ENCODE measurements around the gene RTP3.

RTP3 gene

DNA sequence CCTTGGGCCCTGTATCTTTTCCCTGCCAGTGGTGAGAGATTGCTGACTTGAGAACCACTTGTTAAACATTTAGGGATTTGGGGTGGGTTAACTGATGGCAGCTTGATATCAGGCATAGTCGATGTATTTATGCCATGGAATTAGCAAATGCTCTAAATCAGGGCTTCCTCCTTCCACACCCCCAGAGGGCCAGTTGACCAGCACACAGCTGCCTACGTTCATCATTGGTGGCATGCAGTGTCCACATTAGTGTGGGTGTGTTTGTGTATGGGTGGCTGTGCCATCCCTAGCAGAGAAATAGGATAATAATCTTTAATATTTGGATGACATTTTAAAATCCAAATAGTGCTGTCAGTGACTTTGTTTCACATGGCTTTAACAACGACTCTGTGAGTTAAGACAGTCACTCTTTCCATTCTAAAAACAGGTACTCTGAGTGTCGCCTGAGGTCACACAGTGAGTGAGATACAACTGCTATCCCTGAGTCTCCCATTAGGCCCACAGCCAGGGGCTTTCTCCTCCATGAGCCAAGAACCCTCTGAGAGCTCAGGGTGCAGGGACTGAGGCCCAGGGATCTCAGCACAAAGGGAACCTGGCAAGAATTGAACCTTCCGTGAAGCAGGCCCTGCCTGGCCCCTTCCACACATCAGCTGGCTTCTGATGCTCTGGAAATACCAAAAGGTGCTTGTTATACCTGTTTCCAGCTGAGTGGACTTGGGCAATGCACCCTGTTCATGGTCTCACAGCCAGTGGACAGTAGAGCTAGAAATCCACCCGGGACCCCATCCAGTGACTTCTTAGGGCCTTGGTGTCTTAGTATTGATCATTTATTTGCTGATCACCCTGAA lies 28.8 kb upstream of the RTP3 start:
- DNase-seq (ENCODE audit: low read depth) = no peak
- TF ChIP-seq, protein P1, sequence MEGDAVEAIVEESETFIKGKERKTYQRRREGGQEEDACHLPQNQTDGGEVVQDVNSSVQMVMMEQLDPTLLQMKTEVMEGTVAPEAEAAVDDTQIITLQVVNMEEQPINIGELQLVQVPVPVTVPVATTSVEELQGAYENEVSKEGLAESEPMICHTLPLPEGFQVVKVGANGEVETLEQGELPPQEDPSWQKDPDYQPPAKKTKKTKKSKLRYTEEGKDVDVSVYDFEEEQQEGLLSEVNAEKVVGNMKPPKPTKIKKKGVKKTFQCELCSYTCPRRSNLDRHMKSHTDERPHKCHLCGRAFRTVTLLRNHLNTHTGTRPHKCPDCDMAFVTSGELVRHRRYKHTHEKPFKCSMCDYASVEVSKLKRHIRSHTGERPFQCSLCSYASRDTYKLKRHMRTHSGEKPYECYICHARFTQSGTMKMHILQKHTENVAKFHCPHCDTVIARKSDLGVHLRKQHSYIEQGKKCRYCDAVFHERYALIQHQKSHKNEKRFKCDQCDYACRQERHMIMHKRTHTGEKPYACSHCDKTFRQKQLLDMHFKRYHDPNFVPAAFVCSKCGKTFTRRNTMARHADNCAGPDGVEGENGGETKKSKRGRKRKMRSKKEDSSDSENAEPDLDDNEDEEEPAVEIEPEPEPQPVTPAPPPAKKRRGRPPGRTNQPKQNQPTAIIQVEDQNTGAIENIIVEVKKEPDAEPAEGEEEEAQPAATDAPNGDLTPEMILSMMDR (conservative IDR thresholded peaks at IDR 0.05; ENCODE audit: control insufficient read depth, insufficient read depth, low read depth, low read length) = no peak
- no peak overlapping the region for H3K4me3 ChIP-seq (ENCODE audit: control insufficient read depth, low read depth, low read length)

DNA sequence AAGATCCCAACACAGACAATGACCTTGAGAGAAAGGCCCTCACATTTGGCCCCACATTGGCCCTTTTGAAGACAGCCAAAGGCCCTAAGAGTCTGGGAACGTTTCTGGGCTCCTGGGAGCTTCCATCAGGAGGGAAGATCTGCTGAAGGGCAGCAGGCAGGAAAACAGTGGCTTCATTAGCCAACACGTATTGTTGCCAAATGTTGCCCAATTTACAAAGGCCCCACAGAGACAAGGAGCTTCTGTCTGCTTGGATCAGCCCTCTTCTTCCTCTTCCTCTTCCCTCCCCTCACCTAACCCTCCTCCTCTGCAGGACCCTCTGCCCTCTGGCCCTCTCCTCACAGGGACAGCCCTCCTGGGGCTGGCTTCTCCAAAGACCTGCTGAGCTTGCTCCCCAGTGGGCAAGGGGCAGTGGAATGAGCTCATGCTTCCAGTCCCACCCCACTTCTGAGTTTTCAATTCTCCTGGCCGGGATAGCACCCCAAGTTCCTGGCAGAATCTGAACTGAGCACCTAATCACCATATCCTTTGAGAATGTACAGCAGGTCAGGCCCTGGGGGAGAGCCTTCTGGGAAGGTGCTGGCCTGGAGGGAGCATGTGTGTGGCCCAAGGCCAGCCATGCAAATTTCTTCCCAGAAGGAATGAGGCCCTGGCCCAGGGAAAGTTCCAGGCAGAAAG lies 28.0 kb upstream of the RTP3 start:
- TF ChIP-seq, protein P1 (conservative IDR thresholded peaks at IDR 0.05; ENCODE audit: control insufficient read depth, insufficient read depth, low read depth, low read length) = no peak
- no peak overlapping the region for H3K4me3 ChIP-seq (ENCODE audit: control insufficient read depth, low read depth, low read length)
- DNase-seq (ENCODE audit: low read depth) = no peak

DNA sequence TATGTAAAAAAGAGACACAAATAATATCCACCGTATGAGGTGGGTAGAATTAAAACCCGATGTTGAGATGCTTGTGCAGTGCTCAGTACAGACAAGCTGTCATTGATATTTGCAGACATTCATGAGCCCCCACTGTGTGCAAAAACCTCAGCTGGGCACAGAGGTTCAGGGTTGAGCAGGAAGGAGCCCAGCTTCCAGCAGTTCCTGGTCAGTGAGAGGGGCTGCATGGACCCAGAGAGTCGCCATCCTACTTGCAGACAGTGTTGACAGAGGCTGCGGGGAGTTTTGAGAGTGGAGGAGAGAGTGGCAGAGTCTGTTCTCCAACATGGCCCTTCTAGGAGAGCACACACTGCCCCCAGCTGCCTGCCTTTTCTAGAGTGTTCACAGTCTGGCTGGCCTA lies 26.9 kb upstream of the RTP3 start:
- no peak overlapping the region for H3K4me3 ChIP-seq (ENCODE audit: control insufficient read depth, low read depth, low read length)
- DNase-seq (ENCODE audit: low read depth) = no peak
- TF ChIP-seq, protein P1 (conservative IDR thresholded peaks at IDR 0.05; ENCODE audit: control insufficient read depth, insufficient read depth, low read depth, low read length) = no peak

DNA sequence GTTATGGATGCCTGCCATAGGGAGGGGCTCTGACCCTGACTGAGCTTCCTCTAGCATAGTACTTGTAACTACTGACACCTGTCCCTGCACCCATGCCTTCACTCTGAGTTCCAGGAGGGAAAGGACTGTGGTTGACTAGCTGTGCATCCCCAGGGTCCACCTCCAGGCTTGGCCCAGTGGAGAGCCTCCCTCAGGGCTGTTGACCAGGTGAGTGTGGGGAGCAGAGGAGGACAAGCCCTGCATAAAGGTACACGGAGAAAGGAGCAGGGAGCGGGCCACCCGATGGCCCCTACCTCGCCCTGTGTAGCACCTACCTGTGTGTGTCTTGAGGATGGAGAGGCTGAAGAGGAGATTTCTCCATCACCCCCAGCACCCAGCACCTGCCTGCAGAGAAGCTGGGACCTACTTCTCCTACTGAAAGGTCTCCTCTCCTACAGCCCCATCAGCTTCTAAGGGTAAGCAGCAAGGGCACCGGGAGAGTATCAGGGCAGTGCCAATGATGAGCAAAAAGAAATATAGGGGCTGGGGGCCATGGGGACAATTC lies 26.3 kb upstream of the RTP3 start:
- H3K4me3 ChIP-seq (ENCODE audit: control insufficient read depth, low read depth, low read length) = no peak overlapping the region
- TF ChIP-seq, protein P1 (conservative IDR thresholded peaks at IDR 0.05; ENCODE audit: control insufficient read depth, insufficient read depth, low read depth, low read length) = no peak
- no peak for DNase-seq (ENCODE audit: low read depth)

DNA sequence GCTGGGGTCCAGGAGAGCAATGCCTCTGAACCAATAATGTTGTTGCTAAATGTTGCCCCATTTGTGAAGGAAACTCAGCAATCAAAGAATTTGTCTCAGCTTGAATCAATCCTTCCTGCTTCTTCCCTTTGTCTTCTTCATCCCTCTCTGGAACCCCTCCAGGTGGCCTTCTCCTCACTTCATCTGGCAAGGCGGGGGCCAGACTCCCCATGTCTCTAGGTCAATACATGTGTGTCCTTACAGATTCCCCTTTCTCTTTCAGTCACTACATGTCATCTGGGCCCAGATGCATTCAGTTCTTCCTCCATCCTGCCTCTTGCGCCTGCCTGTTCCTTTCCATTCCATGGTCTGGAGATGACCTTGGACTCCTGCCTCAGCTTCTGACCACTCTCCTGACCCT lies 25.0 kb upstream of the RTP3 start:
- TF ChIP-seq, protein P1 (conservative IDR thresholded peaks at IDR 0.05; ENCODE audit: control insufficient read depth, insufficient read depth, low read depth, low read length) = no peak
- no peak for DNase-seq (ENCODE audit: low read depth)
- H3K4me3 ChIP-seq (ENCODE audit: control insufficient read depth, low read depth, low read length) = no peak overlapping the region

DNA sequence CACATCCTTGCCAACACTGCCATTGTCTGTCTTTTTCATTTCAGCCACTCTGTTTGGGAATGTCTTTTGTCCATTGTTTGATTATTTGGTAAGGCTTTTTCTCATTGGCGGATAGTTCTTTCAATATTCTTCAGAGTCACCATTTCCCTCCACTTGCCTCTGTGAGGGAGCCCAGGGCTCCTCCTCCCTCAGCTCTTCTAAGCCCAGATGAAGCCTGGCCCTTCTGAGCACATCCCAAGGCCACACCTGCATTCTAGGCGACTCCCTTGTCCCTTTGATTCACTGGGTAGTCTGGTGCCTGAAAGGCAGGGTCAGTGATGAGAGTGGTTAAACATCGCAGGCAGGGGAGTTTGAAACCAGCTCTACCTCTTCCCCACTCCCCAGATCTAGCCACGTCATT lies 20.6 kb upstream of the RTP3 start:
- no peak for DNase-seq (ENCODE audit: low read depth)
- TF ChIP-seq, protein P1 (conservative IDR thresholded peaks at IDR 0.05; ENCODE audit: control insufficient read depth, insufficient read depth, low read depth, low read length) = no peak
- no peak overlapping the region for H3K4me3 ChIP-seq (ENCODE audit: control insufficient read depth, low read depth, low read length)
